GM18861 (cell line): Measurements from ENCODE around the gene PLA2R1.
A peak's percentile ranks its signal among the peaks of the same experiment; 100 is the strongest.
"Not testable (repeated sequence)": the region's sequence is repeated elsewhere in the genome, so short reads cannot be mapped to it uniquely, and the experiment has no call there.

ENCODE experiments used
- ATAC-seq: cut with Tn5 transposase; IDR thresholded peaks from one replicate; pipeline ENCODE4 v1.9.1; 2021; ENCODE audit not compliant: unreplicated experiment

Gene PLA2R1

DNA sequence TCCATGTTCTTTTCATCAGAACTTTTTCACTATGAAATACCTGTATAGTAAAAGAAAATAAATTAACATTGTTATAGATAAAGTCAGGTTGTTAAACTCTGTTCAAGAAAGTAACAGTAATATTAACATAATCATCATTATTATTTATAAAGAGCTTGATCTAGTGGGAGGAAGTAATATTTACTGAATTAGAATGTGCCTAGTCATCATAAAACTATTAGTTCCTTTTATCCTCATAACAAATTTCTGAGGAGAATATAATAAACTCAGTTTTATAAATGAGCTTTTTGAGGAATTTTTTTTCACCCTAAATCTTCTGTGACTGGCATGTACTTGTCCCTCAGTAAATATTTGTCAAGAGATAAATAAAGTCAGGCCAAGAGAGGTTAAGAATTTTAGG lies 78.4 kb downstream of the PLA2R1 start:
- no peak for ATAC-seq

- no peak for ATAC-seq
Measured at GRCh38 chr2:159982842-159983785, 79.3 kb downstream of the PLA2R1 start.

DNA sequence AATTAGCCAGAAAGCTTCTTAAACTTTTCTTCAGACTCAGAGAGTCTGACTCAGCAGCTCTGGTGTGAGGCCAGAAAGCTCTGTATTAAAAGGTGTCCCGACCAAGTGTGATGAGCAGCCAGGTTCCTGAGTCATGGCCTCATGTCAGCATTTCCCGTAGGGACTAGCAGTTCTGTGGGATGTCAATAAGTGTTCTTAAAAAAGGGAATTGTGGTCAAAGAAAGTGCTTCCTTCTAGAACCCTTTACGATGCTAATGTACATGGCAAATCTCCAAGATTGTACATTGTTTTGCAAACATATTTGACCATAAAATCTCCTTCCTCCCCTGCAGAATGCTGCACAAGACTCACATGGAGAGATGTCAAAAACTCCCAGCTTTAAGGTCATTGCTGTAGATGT lies 80.1 kb downstream of the PLA2R1 start:
- ATAC-seq, result no peak

- ATAC-seq, result no peak
Measured at GRCh38 chr2:159976527-159977160, 85.8 kb downstream of the PLA2R1 start.

DNA sequence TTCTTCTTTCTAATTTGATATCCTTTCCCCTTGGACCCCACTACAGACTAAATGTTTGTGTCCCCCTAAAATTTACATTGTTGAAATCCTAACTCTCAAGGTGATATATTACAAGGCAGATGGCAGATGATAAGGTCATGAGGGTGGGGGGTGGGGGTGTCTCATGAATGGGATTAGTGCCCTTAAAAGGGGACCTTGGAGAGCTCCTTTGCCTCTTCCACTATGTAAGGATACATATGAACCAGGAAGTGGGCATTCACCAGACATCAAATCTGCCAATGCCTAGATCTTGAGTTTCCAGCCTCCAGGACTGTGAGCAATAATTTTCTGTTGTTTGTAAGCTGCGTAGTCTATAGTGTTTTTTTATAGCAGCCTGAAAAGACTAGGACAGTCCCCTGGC lies 89.1 kb downstream of the PLA2R1 start:
- no peak for ATAC-seq

DNA sequence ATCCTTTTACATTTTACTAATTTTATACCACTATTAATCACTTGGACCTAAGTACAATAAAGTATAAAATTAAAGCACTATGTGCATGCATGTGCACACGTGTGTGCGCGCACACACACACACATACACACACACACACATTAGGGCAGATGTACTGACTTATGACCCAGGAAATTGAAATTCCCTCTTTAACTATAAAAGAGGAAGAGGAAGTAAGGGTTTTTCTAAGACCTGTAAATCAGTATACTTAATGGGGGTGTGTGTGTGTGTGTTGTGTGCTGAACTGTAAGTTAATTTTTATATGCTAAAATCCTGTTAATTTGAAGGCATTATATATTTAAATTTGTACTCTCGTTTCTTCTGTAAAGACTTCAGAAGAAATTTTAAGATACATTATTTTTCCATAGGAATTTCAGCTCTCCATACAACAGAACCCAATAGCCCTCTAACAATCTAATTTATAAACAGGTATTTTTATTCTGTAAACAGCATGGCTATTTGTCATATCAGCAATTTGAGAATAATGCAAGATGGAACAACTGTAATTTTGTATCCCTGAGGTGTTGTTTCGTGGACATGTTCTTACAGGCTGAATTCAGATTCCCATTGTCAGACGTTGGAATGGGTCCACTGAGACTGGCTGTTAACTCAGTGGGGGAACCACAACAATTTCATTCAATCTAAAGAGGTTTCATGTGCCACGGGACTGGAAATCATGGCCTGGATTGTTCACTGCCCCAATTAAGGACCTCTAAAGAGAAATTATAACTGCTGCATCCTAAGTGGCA lies 90.9 kb downstream of the PLA2R1 start:
- no peak for ATAC-seq

DNA sequence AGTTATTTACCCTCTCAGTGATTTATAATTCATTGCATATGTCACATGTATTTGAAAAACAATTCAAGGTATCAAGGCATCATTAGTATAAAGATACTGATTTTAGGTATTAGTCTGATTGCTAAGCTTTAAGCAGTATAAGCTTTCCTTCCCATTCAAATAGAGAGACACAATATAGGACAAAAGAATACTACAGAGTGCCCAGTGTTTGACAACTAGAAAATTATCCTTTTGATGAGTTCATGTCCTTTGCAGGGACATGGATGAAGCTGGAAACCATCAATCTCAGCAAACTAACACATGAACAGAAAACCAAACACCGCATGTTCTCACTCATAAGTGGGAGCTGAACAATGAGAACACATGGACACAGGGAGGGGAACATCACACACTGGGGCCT lies 91.9 kb downstream of the PLA2R1 start:
- not testable (repeated sequence) for ATAC-seq

- peak; percentile 40 for ATAC-seq
Measured at GRCh38 chr2:159968279-159968900, 94.0 kb downstream of the PLA2R1 start.

GRCh38 chr2:159963700-159964099 lies 98.7 kb downstream of the PLA2R1 start:
- ATAC-seq, result peak; percentile 83

DNA sequence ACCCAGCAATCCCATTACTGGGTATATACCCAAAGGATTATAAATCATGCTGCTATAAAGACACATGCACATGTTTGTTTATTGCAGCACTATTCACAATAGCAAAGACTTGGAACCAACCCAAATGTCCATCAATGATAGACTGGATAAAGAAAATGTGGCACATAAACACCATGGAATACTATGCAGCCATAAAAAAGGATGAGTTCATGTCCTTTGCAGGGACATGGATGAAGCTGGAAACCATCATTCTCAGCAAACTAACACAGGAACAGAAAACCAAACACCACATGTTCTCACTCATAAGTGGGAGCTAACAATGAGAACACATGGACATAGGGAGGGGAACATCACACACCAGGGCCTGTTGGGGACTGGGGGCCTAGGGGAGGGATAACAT lies 99.9 kb downstream of the PLA2R1 start:
- not testable (repeated sequence) for ATAC-seq

GRCh38 chr2:159961451-159961850 lies 101.0 kb downstream of the PLA2R1 start:
- no peak for ATAC-seq

DNA sequence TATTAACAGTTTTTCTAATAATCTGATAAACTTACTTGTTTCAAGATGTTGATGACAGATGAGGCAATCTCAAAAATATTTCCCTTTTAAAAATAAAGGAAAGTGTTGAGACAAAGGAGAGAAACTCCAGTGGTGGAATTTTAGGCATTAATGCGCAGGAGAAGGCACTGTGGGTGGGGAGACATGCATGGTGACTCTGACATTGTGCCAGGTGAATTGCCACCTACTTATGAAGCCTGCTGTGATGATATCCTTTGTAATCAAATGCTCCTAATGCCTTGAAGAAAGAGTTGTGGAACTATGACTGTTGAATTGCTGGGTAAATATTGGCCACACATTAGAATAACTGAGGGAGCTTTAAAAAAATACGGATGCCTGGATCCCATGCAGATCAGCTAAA lies 101.4 kb downstream of the PLA2R1 start:
- ATAC-seq, result no peak

DNA sequence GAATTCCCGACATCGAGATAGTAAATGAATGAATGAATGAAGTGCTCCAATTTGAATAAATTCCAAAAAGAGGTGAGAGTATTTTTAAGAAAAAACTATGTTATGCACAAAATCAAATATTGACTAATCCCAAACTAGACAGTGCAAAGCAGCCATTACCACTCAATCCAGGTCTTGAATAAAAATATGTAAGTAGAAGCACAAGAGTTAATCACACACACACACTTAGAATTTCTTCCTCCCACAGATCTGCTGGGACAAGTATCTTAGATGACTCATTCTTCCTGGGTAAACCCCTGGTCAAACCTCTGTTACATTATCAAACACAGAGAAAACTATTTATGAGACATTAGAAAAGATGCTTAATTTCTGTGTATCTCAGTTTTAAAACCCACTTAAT lies 102.0 kb downstream of the PLA2R1 start:
- peak; percentile 42 for ATAC-seq

- no peak for ATAC-seq
Measured at GRCh38 chr2:159959136-159959535, 103.3 kb downstream of the PLA2R1 start.

- ATAC-seq, result no peak
Measured at GRCh38 chr2:159953136-159953823, 109.1 kb downstream of the PLA2R1 start.

DNA sequence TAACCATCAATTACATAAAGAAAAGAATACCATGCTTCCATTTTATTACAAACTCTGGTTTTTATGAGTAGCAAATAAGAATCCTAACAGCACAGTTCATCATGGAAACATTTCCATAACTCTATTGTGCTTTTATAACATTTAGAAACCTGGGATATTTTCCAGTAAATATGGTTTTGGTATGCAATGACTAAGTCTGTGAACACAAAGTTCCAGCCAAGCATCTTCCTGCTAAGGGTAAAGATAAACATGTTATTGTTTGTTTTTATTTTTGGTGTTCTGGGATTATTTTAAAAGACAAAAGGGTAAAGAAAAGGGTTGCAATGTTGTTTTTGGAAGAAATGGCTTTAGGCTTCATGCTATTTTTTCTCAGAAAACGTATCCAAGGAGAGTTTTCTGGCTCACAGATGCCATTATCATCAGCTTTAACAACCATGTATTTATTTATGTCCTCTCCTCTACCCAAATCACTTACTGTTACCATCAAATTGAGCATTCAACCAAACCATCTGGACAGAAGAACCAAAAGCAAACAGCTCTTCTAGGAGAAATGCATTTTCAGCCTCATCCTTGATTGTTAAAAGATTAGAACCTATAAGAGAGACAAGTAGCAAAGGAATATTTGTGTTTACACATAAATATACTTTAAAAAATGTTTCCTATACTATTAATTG lies 116.0 kb downstream of the PLA2R1 start:
- ATAC-seq, result no peak

DNA sequence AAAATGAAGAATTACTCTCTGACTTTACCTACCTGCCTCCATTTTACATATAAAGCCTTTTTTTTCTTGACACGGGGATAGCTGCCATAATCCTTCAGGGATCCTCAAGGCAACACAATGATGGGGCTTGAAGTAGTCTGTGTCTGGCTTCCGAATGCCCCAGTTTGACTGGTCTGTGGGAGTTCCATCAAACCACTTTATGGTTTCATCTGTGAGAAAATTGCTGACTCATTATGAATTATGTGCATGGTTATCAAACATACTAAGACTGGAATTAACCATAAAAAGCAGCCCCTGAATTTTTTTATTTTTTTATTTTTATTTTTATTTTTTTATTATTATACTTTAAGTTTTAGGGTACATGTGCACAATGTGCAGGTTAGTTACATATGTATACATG lies 117.5 kb downstream of the PLA2R1 start:
- ATAC-seq, result no peak

GRCh38 chr2:159942146-159942545 lies 120.3 kb downstream of the PLA2R1 start:
- ATAC-seq, result no peak

GRCh38 chr2:159941729-159942128 lies 120.7 kb downstream of the PLA2R1 start:
- no peak for ATAC-seq

DNA sequence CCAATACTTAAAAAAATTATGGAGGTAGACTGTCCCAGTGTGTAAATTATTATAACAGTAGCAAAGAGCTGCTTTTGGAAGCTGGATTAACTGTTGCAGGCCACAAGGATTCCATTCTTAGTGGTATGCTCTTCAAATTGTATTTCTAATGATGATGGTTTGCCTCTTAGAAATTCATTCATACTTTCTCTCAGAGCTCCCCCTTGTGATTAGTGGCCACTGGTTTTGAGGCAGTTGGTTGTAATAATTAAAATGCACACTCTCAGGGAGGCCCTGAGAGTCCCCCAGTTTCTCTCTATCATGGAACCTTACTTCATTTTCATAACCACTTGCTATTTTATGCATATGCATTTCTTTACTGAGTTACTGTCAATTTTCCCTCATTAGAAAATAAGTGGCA lies 122.5 kb downstream of the PLA2R1 start:
- ATAC-seq, result peak; percentile 86
